ENCODE data around the gene HSPA12B. TPM values are rescaled to one million over a fixed set of nuclear protein-coding genes. Genes with fewer than 3 reads are reported as not detected.

Gene HSPA12B
- total and polyA plus RNA-seq, 2 donors (not counting 3 experiments of a cell fraction or from before 2014, with no cell fraction given): 3.7 to 6.6 TPM

- H3K79me2 ChIP-seq (ENCODE audit: control insufficient read depth, insufficient read depth, low read length): peaks cover 31% of the 10 kb centered on the region
- no peak overlapping the region for H2AFZ ChIP-seq (ENCODE audit: low read depth, low read length)
- BruUV-seq (replicated peaks): no TSS peak
- H3K4me3 ChIP-seq (replicated peaks in 1 of 3; ENCODE audit: insufficient read depth in 1 of 3, low read depth in 1 of 3, low read length in 3 of 3): peak overlapping the region; percentile 1 to 62 (median 30)
- intact Hi-C loops (cut with micrococcal nuclease) (loop anchor here (1.0 kb wide), 2 partner anchors 35 to 70 kb away; partner anchors contain the start of gene AP5S1), dilution Hi-C loops (cut with MboI; ENCODE audit: extremely low pct_ligation_motif_present, low sequenced_read_pairs) (no loop called here)
- peaks cover 0 to 5% of the 10 kb centered on the region in 2 experiments for H3K36me3 ChIP-seq (ENCODE audit: control insufficient read depth in 2 of 2, extremely low read depth in 1 of 2, insufficient read depth in 2 of 2, low read length in 2 of 2)
- ChIA-PET CTCF (interaction anchor here (0.6 to 7.6 kb wide), 21 partner anchors 8 to 286 kb away, joined by 3 to 214 read pairs (median 4); partner anchors contain the start of genes ADISSP and AP5S1), POLR2A (interaction anchor here (1.0 kb wide), 1 partner anchor 18 kb away, joined by 4 read pairs; the partner anchor contains the start of gene ADISSP)
- FAIRE-seq (no peak), DNase-seq (ENCODE audit: low read depth, low spot score) (peak; percentile 24)
- H3K9me3 ChIP-seq (replicated peaks; ENCODE audit: control insufficient read depth, insufficient read depth, low read length): no peaks in the 10 kb centered on the region
- peaks cover 22% of the 10 kb centered on the region for H3K4me1 ChIP-seq (ENCODE audit: control insufficient read depth, extremely low read depth, insufficient read depth, low read length)
- peak overlapping the region; percentile 0 for H3K27ac ChIP-seq (ENCODE audit: insufficient read depth, low read depth, low read length)
- no peaks in the 10 kb centered on the region for H3K9me1 ChIP-seq (replicated peaks; ENCODE audit: control insufficient read depth, extremely low read depth, insufficient read depth, low read length)
- peak overlapping the region; percentile 66 for H3K4me2 ChIP-seq (ENCODE audit: insufficient read depth, low read length)
- no peak for TF ChIP-seq GATA2 (IDR thresholded peaks at IDR 0.05; ENCODE audit: insufficient read depth, insufficient read length, low read depth, low read length)
- no peak for TF ChIP-seq MAX (IDR thresholded peaks at IDR 0.05; ENCODE audit: insufficient read depth, insufficient read length)
- TF ChIP-seq POLR2AphosphoS5 (IDR thresholded peaks at IDR 0.05; ENCODE audit: insufficient read depth, low read depth, low read length): peak; percentile 36
- peak in 1 of 2 donors; percentile 3 for TF ChIP-seq CTCF (IDR thresholded peaks at IDR 0.05; ENCODE audit: extremely low read depth in 1 of 2, insufficient read depth in 1 of 2, low read depth in 1 of 2, low read length in 2 of 2)
- peak overlapping the region; percentile 44 for H3K9ac ChIP-seq (replicated peaks; ENCODE audit: extremely low read depth, insufficient read depth, low read length)
- H4K20me1 ChIP-seq (replicated peaks; ENCODE audit: control insufficient read depth, extremely low read depth, insufficient read depth, low read length): no peaks in the 10 kb centered on the region
- no peaks in the 10 kb centered on the region for H3K27me3 ChIP-seq (ENCODE audit: control insufficient read depth in 2 of 2, insufficient read depth in 2 of 2, low read length in 2 of 2)
These were observed 53.0 kb downstream of the HSPA12B start for GRCh38 chr20:3785240-3786125.
